ENCODE results near the gene GLMN. TPM values are rescaled to one million over a fixed set of nuclear protein-coding genes. Genes with fewer than 3 reads are reported as not detected.

The GLMN gene
- total and polyA plus RNA-seq, 10 donors: 7.8 to 22.6 (median 11.3) TPM

DNA sequence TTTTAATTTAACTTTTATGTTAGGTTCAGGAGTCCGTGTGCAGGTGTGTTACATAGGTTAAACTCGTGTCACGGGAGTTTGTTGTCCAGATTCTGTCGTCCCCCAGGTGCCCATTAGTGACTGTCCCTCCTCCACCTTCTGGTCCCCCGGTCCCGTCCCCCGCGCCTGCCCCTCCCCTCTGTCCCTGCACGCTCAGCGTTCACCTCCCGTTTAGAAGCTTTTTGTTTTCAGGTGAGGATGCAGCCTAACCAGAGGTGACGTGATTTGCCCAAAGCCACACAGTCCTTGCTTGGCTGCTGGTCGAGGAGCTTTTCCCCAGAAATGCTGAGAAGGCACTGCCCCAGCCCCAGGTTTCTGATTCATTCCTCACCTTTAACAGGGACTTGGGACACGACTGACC is 80.2 kb downstream of the GLMN start:
- intact Hi-C loops (cut with DNase I; ENCODE audit: low total_unique reads): no loop called here
- Histone ChIP-seq H3K27me3 (replicated peaks in 1 of 7) (no peaks in the 10 kb centered on the region), H3K4me1 (no peaks in the 10 kb centered on the region), H3K4me3 (no peak overlapping the region), H3K36me3 (no peaks in the 10 kb centered on the region), H3K9me3 (no peaks in the 10 kb centered on the region), H3K27ac (no peak overlapping the region)
- WGBS, 5 donors: 83 to 90% (median 87%) methylated on average over 14 of the region's 14 CpGs
- TF ChIP-seq POLR2AphosphoS5 (IDR thresholded peaks at IDR 0.05): no peak
- no peak for TF ChIP-seq CTCF (IDR thresholded peaks at IDR 0.05 in 8 of 11, conservative IDR thresholded peaks at IDR 0.05 in 3 of 11)
- no peak for TF ChIP-seq POLR2A (IDR thresholded peaks at IDR 0.05)
- no peak for DNase-seq

DNA sequence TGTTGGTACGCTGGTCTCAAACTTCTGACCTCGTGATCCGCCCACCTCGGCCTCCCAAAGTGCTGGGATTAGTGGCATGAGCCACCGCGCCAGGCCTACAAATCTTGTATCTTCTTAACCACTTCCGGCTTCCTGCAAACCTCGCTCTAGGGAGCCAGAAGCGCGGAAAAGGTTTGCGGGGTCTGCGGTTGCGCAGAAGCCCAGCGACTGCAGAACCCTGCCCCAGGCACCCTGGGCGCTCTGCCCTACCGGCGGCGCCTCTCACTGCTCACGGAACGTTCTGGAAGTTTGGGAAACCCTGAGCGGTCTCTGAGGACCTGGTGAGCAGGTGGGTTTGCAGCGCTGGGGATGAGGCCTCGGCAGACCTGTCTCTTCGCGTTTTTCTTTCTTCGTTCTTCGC is 81.1 kb downstream of the GLMN start, which contains the start of gene C1orf146:
Gene C1orf146, plus strand, starts transcription at position 195 of the 400 bp plus-strand sequence. CDS start 13,506 bp downstream, outside the sequence.
- Histone ChIP-seq H3K9me3 (no peaks in the 10 kb centered on the region), H3K36me3 (no peaks in the 10 kb centered on the region), H3K27ac (no peak within 1 kb of the TSS), H3K4me3 (no peak within 1 kb of the TSS), H3K27me3 (replicated peaks in 1 of 7) (no peaks in the 10 kb centered on the region), H3K4me1 (no peaks in the 10 kb centered on the region)
- no peak for DNase-seq
- intact Hi-C loops (cut with DNase I; ENCODE audit: low total_unique reads): no loop called here
- whole genome bisulfite sequencing, 5 donors: 94 to 98% (median 95%) methylated on average over 27 of the region's 27 CpGs
- TF ChIP-seq CTCF (IDR thresholded peaks at IDR 0.05 in 8 of 11, conservative IDR thresholded peaks at IDR 0.05 in 3 of 11) (no peak), POLR2A (IDR thresholded peaks at IDR 0.05) (no peak), POLR2AphosphoS5 (IDR thresholded peaks at IDR 0.05) (no peak)

GRCh38 chr1:92211166-92211565 is 87.6 kb downstream of the GLMN start:
- intact Hi-C loops (cut with DNase I; ENCODE audit: low total_unique reads): no loop called here
- Histone ChIP-seq H3K9me3 (peaks cover 0 to 12% (median 5%) of the 10 kb centered on the region in 8 donors), H3K27ac (no peak overlapping the region), H3K27me3 (replicated peaks in 1 of 7) (no peaks in the 10 kb centered on the region), H3K4me3 (no peak overlapping the region), H3K36me3 (no peaks in the 10 kb centered on the region), H3K4me1 (no peaks in the 10 kb centered on the region)
- WGBS, 5 donors: 89 to 96% (median 91%) methylated on average over 2 of the region's 2 CpGs
- TF ChIP-seq CTCF (IDR thresholded peaks at IDR 0.05 in 8 of 11, conservative IDR thresholded peaks at IDR 0.05 in 3 of 11): no peak
- TF ChIP-seq POLR2AphosphoS5 (IDR thresholded peaks at IDR 0.05): no peak
- no peak for TF ChIP-seq POLR2A (IDR thresholded peaks at IDR 0.05)
- DNase-seq: no peak

- Histone ChIP-seq H3K4me1 (no peaks in the 10 kb centered on the region), H3K27me3 (replicated peaks in 1 of 7) (no peaks in the 10 kb centered on the region), H3K36me3 (no peaks in the 10 kb centered on the region), H3K4me3 (no peak overlapping the region), H3K9me3 (peaks cover 0 to 14% (median 5%) of the 10 kb centered on the region in 8 donors), H3K27ac (no peak overlapping the region)
- WGBS, 5 donors: 24 to 56% (median 25%) methylated on average over 2 of the region's 2 CpGs
- intact Hi-C loops (cut with DNase I; ENCODE audit: low total_unique reads): no loop called here
- DNase-seq: no peak
- no peak for TF ChIP-seq POLR2A (IDR thresholded peaks at IDR 0.05)
- TF ChIP-seq CTCF (IDR thresholded peaks at IDR 0.05 in 8 of 11, conservative IDR thresholded peaks at IDR 0.05 in 3 of 11): no peak
- TF ChIP-seq POLR2AphosphoS5 (IDR thresholded peaks at IDR 0.05): no peak
Measured at GRCh38 chr1:92210701-92211100, 88.1 kb downstream of the GLMN start.
